SK-N-SH (cell line): ENCODE results near the gene IFNGR1. TPM values are rescaled to one million over a fixed set of nuclear protein-coding genes. Genes with fewer than 3 reads are reported as not detected.

Experiments used
- CTCF ChIA-PET: fragments of 300-600, 350-600 bp; formaldehyde crosslinking; extraction: SDS; loops from one replicate; lab custom pipeline; 2021; lab: Yijun Ruan, JAX
- POLR2A ChIA-PET: fragments of 350-600 bp; sonication (Branson Sonifier 250); formaldehyde crosslinking; extraction: SDS; loops from one replicate; lab custom pipeline; 2020; ENCODE audit warnings: antibody characterized with exemption, inconsistent platforms; lab: Yijun Ruan, JAX
- DNase-seq: peaks from one replicate; pipeline ENCODE4 v3.0.0; 2012
- H2AFZ ChIP-seq: fragments of 200-600 bp; sonication (generic); 2 replicates; pipeline ENCODE4 v1.8.1; 2016; ENCODE audit warnings: antibody characterized with exemption, mild to moderate bottlenecking, low read depth
- H3F3A ChIP-seq: fragments of 200-600 bp; sonication (generic); replicated peaks from 2 replicates; pipeline ENCODE3; 2016; ENCODE audit warnings: antibody characterized with exemption, mild to moderate bottlenecking; ENCODE audit not compliant: insufficient read depth
- H3K27ac ChIP-seq, 2 experiments: fragments of 200-500 bp in 1 of 2; fragments of 200-600 bp in 1 of 2; sonication (Bioruptor generic) in 1 of 2; sonication (generic), shearing (Covaris generic) in 1 of 2; 2 replicates each; pipeline versions ENCODE4 v1.5.1 to v1.6.1; 2014 to 2016; ENCODE audit warnings: low read depth in 2 of 2, inconsistent platforms in 1 of 2, low read length in 1 of 2, mild to moderate bottlenecking in 1 of 2, mixed read lengths in 1 of 2
- H3K27me3 ChIP-seq: fragments of 200-600 bp; sonication (generic), shearing (Covaris generic); 2 replicates; pipeline ENCODE4 v1.6.1; 2016; ENCODE audit warnings: mixed run types; ENCODE audit not compliant: insufficient read depth
- H3K36me3 ChIP-seq, 2 experiments: fragments of 200-500 bp in 1 of 2; fragments of 200-600 bp in 1 of 2; sonication (Bioruptor generic) in 1 of 2; sonication (generic) in 1 of 2; replicated peaks in 1 of 2; 2 replicates each; pipeline versions ENCODE3 to v1.5.1; 2014 to 2016; ENCODE audit warnings: low read length in 1 of 2, mild to moderate bottlenecking in 1 of 2; ENCODE audit not compliant: insufficient read depth in 2 of 2, control insufficient read depth in 1 of 2
- H3K4me1 ChIP-seq, 2 experiments: fragments of 200-500 bp in 1 of 2; fragments of 200-600 bp in 1 of 2; sonication (Bioruptor generic) in 1 of 2; sonication (generic), shearing (Covaris generic) in 1 of 2; 2 replicates each; pipeline versions ENCODE4 v1.5.1 to v1.6.1; 2014 to 2016; ENCODE audit warnings: low read depth in 1 of 2, low read length in 1 of 2, mixed run types in 1 of 2; ENCODE audit not compliant: insufficient read depth in 2 of 2, control insufficient read depth in 1 of 2
- H3K4me2 ChIP-seq: fragments of 200-600 bp; sonication (generic), shearing (Covaris generic); 2 replicates; pipeline ENCODE4 v1.6.1; 2017; ENCODE audit warnings: mixed run types
- H3K4me3 ChIP-seq, 2 experiments: fragments of 200-500 bp in 1 of 2; fragments of 200-600 bp in 1 of 2; sonication (Bioruptor generic) in 1 of 2; sonication (generic), shearing (Covaris generic) in 1 of 2; 2 replicates each; pipeline versions ENCODE4 v1.5.1 to v1.8.1; 2014 to 2016; ENCODE audit warnings: low read depth in 2 of 2, inconsistent platforms in 1 of 2, low read length in 1 of 2, mild to moderate bottlenecking in 1 of 2, mixed read lengths in 1 of 2, moderate library complexity in 1 of 2
- H3K79me2 ChIP-seq: fragments of 200-600 bp; sonication (generic); 2 replicates; pipeline ENCODE4 v1.8.1; 2017; ENCODE audit warnings: mild to moderate bottlenecking; ENCODE audit not compliant: insufficient read depth
- H3K9ac ChIP-seq: fragments of 200-600 bp; sonication (generic); 2 replicates; pipeline ENCODE4 v1.6.1; 2017; ENCODE audit warnings: mixed run types
- H3K9me2 ChIP-seq: fragments of 200-600 bp; sonication (generic); 2 replicates; pipeline ENCODE4 v1.6.1; 2017; ENCODE audit warnings: mixed run types
- H3K9me3 ChIP-seq: fragments of 200-600 bp; sonication (generic); 2 replicates; pipeline ENCODE4 v1.6.1; 2017; ENCODE audit warnings: mixed run types, mild to moderate bottlenecking, moderate library complexity
- H4K20me1 ChIP-seq: fragments of 200-600 bp; sonication (generic); 2 replicates; pipeline ENCODE4 v1.6.1; 2017; ENCODE audit warnings: mild to moderate bottlenecking, mixed run types; ENCODE audit not compliant: insufficient read depth
- ELF1 ChIP-seq: IDR thresholded peaks from 2 replicates; pipeline ENCODE4 v1.4.0; 2012
- EP300 ChIP-seq, 2 experiments: IDR thresholded peaks; 2 replicates each; pipeline versions ENCODE4 v1.4.0 to v1.6.1; 2012; ENCODE audit warnings: borderline replicate concordance in 1 of 2, low read depth in 1 of 2, low read length in 1 of 2
- FOXJ3 ChIP-seq: sonication (generic); formaldehyde crosslinking; IDR thresholded peaks from 2 replicates; pipeline ENCODE4 v1.5.1; 2020; ENCODE audit warnings: mild to moderate bottlenecking, missing genetic modification reagents
- FOXM1 ChIP-seq: IDR thresholded peaks from 2 replicates; pipeline ENCODE4 v1.4.0; 2012; ENCODE audit warnings: low read depth, mild to moderate bottlenecking
- GABPA ChIP-seq: IDR thresholded peaks from 2 replicates; pipeline ENCODE4 v1.4.0; 2012; ENCODE audit warnings: low read depth, mild to moderate bottlenecking
- JUND ChIP-seq: IDR thresholded peaks from 2 replicates; pipeline ENCODE4 v1.4.0; 2012
- MAX ChIP-seq: IDR thresholded peaks from 2 replicates; pipeline ENCODE4 v1.4.0; 2012; ENCODE audit warnings: low read depth
- MEF2A ChIP-seq: IDR thresholded peaks from 2 replicates; pipeline ENCODE4 v1.4.0; 2012; ENCODE audit warnings: low read depth, borderline replicate concordance
- MXI1 ChIP-seq: IDR thresholded peaks from 2 replicates; pipeline ENCODE4 v1.6.1; 2012; ENCODE audit warnings: mild to moderate bottlenecking, low read depth, low read length, improper control_type of control experiment
- NFIC ChIP-seq: IDR thresholded peaks from 2 replicates; pipeline ENCODE4 v1.4.0; 2012; ENCODE audit warnings: borderline replicate concordance
- NRF1 ChIP-seq: IDR thresholded peaks from 2 replicates; pipeline ENCODE4 v1.6.1; 2012; ENCODE audit warnings: low read depth, mild to moderate bottlenecking, low read length
- POLR2AphosphoS5 ChIP-seq: IDR thresholded peaks from 2 replicates; pipeline ENCODE4 v1.6.1; 2012; ENCODE audit warnings: low read depth, low read length
- RXRA ChIP-seq: IDR thresholded peaks from 2 replicates; pipeline ENCODE4 v1.4.0; 2012; ENCODE audit warnings: low read depth, mild to moderate bottlenecking, borderline replicate concordance
- SIN3A ChIP-seq: IDR thresholded peaks from 2 replicates; pipeline ENCODE4 v1.6.1; 2012; ENCODE audit warnings: low read depth, mild to moderate bottlenecking, low read length, moderate library complexity, borderline replicate concordance
- SMC3 ChIP-seq: IDR thresholded peaks from 2 replicates; pipeline ENCODE4 v1.6.1; 2012; ENCODE audit warnings: low read depth, low read length, improper control_type of control experiment
- TAF1 ChIP-seq: IDR thresholded peaks from 2 replicates; pipeline ENCODE4 v1.6.1; 2012; ENCODE audit warnings: low read depth, mild to moderate bottlenecking, low read length, moderate library complexity, borderline replicate concordance
- YY1 ChIP-seq: IDR thresholded peaks from 2 replicates; pipeline ENCODE4 v1.4.0; 2012; ENCODE audit warnings: low read depth, mild to moderate bottlenecking
- ZBTB33 ChIP-seq: IDR thresholded peaks from 2 replicates; pipeline ENCODE4 v1.4.0; 2012; ENCODE audit warnings: low read depth, borderline replicate concordance
- WGBS: methylation state at CpG from one replicate; pipeline ENCODE4 v1.1.6; 2017; ENCODE audit warnings: low lambda C conversion rate; 5-methylcytosine and 5-hydroxymethylcytosine counted together
- polyA plus RNA-seq, 3 experiments: library from polyadenylated mRNA; depleted of rRNA; stranded (reverse); fragments of >200 nt; gene quantifications; 2 replicates each; pipeline ENCODE4 v1.2.3, GENCODE V29; 2012
- TF ChIP-seq, protein P1 (sequence below): fragments of 150-350 bp; IDR thresholded peaks from 2 replicates; pipeline ENCODE4 v1.6.1; 2017; ENCODE audit warnings: antibody characterized with exemption, low read length, low read depth, borderline replicate concordance

The IFNGR1 gene
- polyA plus RNA-seq (2012; rRNA removed), result 11.5 and 16.7 TPM in 2 replicates
- polyA plus RNA-seq (2012; cell fraction: cytosol; rRNA removed), result 18.5 and 18.7 TPM in 2 replicates
- 4.7 and 14.5 TPM in 2 replicates for polyA plus RNA-seq (2012; cell fraction: nucleus; rRNA removed)

DNA sequence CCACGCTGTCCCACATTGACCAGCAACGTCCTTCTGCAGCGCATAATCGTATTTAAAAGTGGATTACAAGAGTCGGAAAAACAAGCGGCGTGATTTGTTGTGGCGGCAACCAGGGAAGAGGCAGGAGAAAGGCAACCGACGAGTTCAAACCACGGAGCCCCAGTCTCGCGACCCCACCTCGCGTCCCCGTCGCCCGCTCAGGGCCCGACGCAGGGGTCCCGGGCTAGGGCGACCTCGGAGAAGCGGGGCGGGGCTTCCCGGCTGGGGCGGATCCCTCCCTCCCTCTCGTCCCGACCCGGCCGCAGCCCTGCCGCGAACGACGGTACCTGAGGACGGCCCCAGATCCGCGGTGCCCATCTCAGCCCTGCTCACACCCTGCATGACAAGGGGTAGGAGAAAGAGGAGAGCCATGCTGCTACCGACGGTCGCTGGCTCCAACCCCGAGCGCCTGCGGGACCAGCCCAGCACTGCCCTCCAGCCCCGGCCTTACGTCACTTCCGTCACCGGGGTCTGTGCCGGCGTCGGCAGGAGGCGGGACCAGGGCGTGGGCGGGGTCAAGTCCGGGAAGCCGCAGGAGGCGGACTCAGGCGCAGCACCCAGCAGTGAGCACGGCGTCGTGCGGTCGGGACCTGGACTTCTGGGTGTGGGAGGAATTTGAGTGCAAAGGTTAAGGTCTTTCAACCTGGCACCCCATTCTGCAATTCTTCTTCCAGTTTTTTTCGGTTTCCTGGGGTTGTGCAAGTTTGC, at the start of gene IFNGR1:
IFNGR1 (minus strand) TSS at position 469 of the 747 bp plus-strand sequence; CDS start at position 411, 58 bp downstream.
- Histone ChIP-seq H3F3A (no peaks in the 10 kb centered on the region), H3K4me3 (peak within 1 kb of the TSS; percentile 89 to 94), H3K4me2 (peak within 1 kb of the TSS; percentile 80), H3K4me1 (peaks cover 0 to 15% of the 10 kb centered on the region in 2 experiments; a peak in 2 of 4 replicates), H2AFZ (peak within 1 kb of the TSS; percentile 97), H4K20me1 (peaks cover 8% of the 10 kb centered on the region), H3K27me3 (no peaks in the 10 kb centered on the region), H3K9ac (peak within 1 kb of the TSS; percentile 84), H3K36me3 (peaks cover 0 to 3% of the 10 kb centered on the region in 2 experiments), H3K9me2 (no peaks in the 10 kb centered on the region), H3K27ac (peak within 1 kb of the TSS; percentile 67 to 95; a peak in 3 of 4 replicates), H3K9me3 (no peaks in the 10 kb centered on the region), H3K79me2 (peaks cover 45% of the 10 kb centered on the region)
- POLR2A ChIA-PET, result no interaction called here
- TF ChIP-seq POLR2AphosphoS5, result peak; percentile 81
- no peak for TF ChIP-seq NFIC
- peak; percentile 51; the same call in 1 of the 2 replicates for TF ChIP-seq TAF1
- peak; percentile 60 for TF ChIP-seq MXI1
- no peak for TF ChIP-seq FOXM1
- 0 out of 2 replicates have a peak, but pooled peaks have one; percentile 33 for TF ChIP-seq SIN3A
- TF ChIP-seq EP300 (IDR thresholded peaks at IDR 0.05; ENCODE audit: borderline replicate concordance in 1 of 2, low read depth in 1 of 2, low read length in 1 of 2), result peak in 1 of 2 experiments; percentile 9; a peak in 1 of 4 replicates
- TF ChIP-seq GABPA, result peak; percentile 80
- TF ChIP-seq MAX, result peak; percentile 79
- TF ChIP-seq NRF1, result peak; percentile 25; the same call in 1 of the 2 replicates
- TF ChIP-seq RXRA, result no peak
- TF ChIP-seq ZBTB33, result no peak
- WGBS, result 2% methylated on average over 33 of the region's 64 CpGs
- CTCF ChIA-PET, result no interaction called here
- peak; percentile 95 for DNase-seq

DNA sequence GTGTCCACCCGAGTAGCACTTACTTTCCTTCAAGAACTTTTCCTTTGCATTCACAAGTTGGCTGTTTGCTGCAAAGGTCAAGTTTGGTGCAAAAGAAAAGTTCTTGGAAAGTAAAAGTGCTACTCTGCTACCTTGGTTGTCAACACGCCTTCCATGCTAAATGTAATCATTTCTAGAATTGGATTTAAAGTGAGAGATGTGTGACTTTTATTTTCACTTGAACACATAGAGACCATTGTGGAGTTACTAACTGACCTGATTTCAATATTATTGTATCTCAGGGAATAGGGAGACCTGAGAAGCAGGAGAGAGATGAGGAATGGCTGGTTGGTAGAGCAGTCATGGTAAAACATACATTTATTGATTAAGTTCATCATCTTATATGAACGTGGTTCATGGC, 49.7 kb upstream of the IFNGR1 start:
- Histone ChIP-seq H3K36me3 (no peaks in the 10 kb centered on the region), H3K27me3 (no peaks in the 10 kb centered on the region; the same call in 1 of the 2 replicates), H3K27ac (no peak overlapping the region), H2AFZ (no peak overlapping the region), H3K4me1 (no peaks in the 10 kb centered on the region; a peak in 1 of 4 replicates), H3K4me2 (no peak overlapping the region), H3F3A (no peaks in the 10 kb centered on the region), H3K79me2 (no peaks in the 10 kb centered on the region), H4K20me1 (no peaks in the 10 kb centered on the region), H3K9me3 (no peaks in the 10 kb centered on the region), H3K9me2 (no peaks in the 10 kb centered on the region), H3K9ac (no peak overlapping the region), H3K4me3 (no peak overlapping the region)
- ChIA-PET CTCF (interaction anchor here (0.9 kb wide), 1 partner anchor 32 kb away, joined by 3 read pairs; no protein-coding TSS in a partner anchor), POLR2A (no interaction called here)
- 34% methylated on average over 3 of the region's 3 CpGs for WGBS
- no peak for DNase-seq
- TF ChIP-seq NRF1, result no peak
- no peak for TF ChIP-seq ZBTB33
- TF ChIP-seq SMC3, result no peak
- TF ChIP-seq MEF2A, result no peak
- TF ChIP-seq NFIC, result no peak
- no peak for TF ChIP-seq YY1
- TF ChIP-seq SIN3A, result no peak
- no peak for TF ChIP-seq FOXM1
- TF ChIP-seq RXRA, result no peak
- no peak for TF ChIP-seq ELF1
- no peak for TF ChIP-seq GABPA
- no peak for TF ChIP-seq FOXJ3 (CRISPR knock-in tag)
- TF ChIP-seq, protein P1, sequence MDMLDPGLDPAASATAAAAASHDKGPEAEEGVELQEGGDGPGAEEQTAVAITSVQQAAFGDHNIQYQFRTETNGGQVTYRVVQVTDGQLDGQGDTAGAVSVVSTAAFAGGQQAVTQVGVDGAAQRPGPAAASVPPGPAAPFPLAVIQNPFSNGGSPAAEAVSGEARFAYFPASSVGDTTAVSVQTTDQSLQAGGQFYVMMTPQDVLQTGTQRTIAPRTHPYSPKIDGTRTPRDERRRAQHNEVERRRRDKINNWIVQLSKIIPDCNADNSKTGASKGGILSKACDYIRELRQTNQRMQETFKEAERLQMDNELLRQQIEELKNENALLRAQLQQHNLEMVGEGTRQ, result no peak
- TF ChIP-seq JUND, result no peak
